CD4-positive, alpha-beta T cell (primary cell): ENCODE results near the gene SOWAHC. TPM values are rescaled to one million over a fixed set of nuclear protein-coding genes. Genes with fewer than 3 reads are reported as not detected.
A peak's percentile ranks its signal among the peaks of the same experiment; 100 is the strongest.
"Not testable (repeated sequence)": the region's sequence is repeated elsewhere in the genome, so short reads cannot be mapped to it uniquely, and the experiment has no call there.

Source experiments
- ATAC-seq: fragments of 200-7000 bp; cut with Tn5 transposase; one replicate; pipeline ENCODE4 v1.10.0; 2022; ENCODE audit warnings: mild to moderate bottlenecking; ENCODE audit not compliant: poor library complexity
- CTCF ChIA-PET: fragments of 350-600 bp; sonication (Branson Sonifier 250); formaldehyde crosslinking; loops from one replicate; lab custom pipeline; 2021; ENCODE audit warnings: antibody characterized with exemption, inconsistent platforms; lab: Charles Lee
- POLR2A ChIA-PET: fragments of 350-600 bp; sonication (Branson Sonifier 250); formaldehyde crosslinking; loops from one replicate; lab custom pipeline; 2021; ENCODE audit warnings: antibody characterized with exemption, inconsistent platforms; lab: Charles Lee
- DNase-seq, 14 experiments: peaks; one replicate each; pipeline ENCODE4 v3.0.0-alpha.2; 2013 to 2020; ENCODE audit warnings: mixed read lengths in 2 of 14
- H3K27ac ChIP-seq, 2 donors: one replicate each; pipeline versions ENCODE4 v1.5.1 to v1.7.0; 2013; ENCODE audit warnings: low read length in 2 of 2, low read depth in 1 of 2, mild to moderate bottlenecking in 1 of 2
- H3K27me3 ChIP-seq, 2 experiments: 1 replicate in 1 of 2; 2 replicates in 1 of 2; pipeline versions ENCODE4 v1.6.1 to v1.7.0; 2013; ENCODE audit warnings: low read length in 2 of 2, control low read depth in 1 of 2, mild to moderate bottlenecking in 1 of 2, moderate library complexity in 1 of 2; ENCODE audit not compliant: insufficient read depth in 2 of 2, control insufficient read depth in 1 of 2
- H3K36me3 ChIP-seq: one replicate; pipeline ENCODE4 v1.6.1; 2013; ENCODE audit warnings: low read length, control low read depth; ENCODE audit not compliant: insufficient read depth
- H3K4me1 ChIP-seq: one replicate; pipeline ENCODE4 v1.6.1; 2013; ENCODE audit warnings: low read length, control low read depth; ENCODE audit not compliant: insufficient read depth
- H3K4me3 ChIP-seq: one replicate; pipeline ENCODE4 v1.5.1; 2013; ENCODE audit warnings: mild to moderate bottlenecking, low read length, moderate library complexity
- H3K9me3 ChIP-seq, 2 experiments: 1 replicate in 1 of 2; 2 replicates in 1 of 2; pipeline versions ENCODE4 v1.6.1 to v1.7.0; 2013; ENCODE audit warnings: low read length in 2 of 2, mild to moderate bottlenecking in 2 of 2, control low read depth in 1 of 2, moderate library complexity in 1 of 2; ENCODE audit not compliant: control insufficient read depth in 1 of 2, insufficient read depth in 1 of 2
- H3K27ac Mint-ChIP-seq: one replicate; pipeline ENCODE4 v1.8.0; 2020; ENCODE audit warnings: mixed read lengths
- H3K27me3 Mint-ChIP-seq: one replicate; pipeline ENCODE4 v1.8.0; 2021; ENCODE audit warnings: mixed read lengths
- H3K36me3 Mint-ChIP-seq: one replicate; pipeline ENCODE4 v1.8.0; 2021; ENCODE audit warnings: low read depth, mixed read lengths
- H3K4me1 Mint-ChIP-seq: one replicate; pipeline ENCODE4 v1.8.0; 2021; ENCODE audit warnings: low read depth, mixed read lengths
- H3K4me3 Mint-ChIP-seq: one replicate; pipeline ENCODE4 v1.8.0; 2020; ENCODE audit warnings: mild to moderate bottlenecking, mixed read lengths
- H3K9me3 Mint-ChIP-seq: one replicate; pipeline ENCODE4 v1.8.0; 2020; ENCODE audit warnings: mixed read lengths
- intact Hi-C, 2 experiments: fragments of 100-400 bp; cut with DNase I in 1 of 2; cut with micrococcal nuclease in 1 of 2; formaldehyde crosslinking; loops; one replicate each; pipeline versions ENCODE4 v1.15.1 to v1.9.0; 2023 to 2025; cut with DNase I, micrococcal nuclease
- total RNA-seq, 174 experiments: library from RNA in 2 of 174; stranded (reverse) in 2 of 174; gene quantifications; one replicate each; pipeline ENCODE4 v1.2.3 and lab custom pipeline; 2021 to 2026
- TF ChIP-seq, protein P1 (sequence below): fragments of 200-600 bp; IDR thresholded peaks from one replicate; pipeline ENCODE4 v1.8.0; 2022; ENCODE audit warnings: antibody characterized with exemption, mild to moderate bottlenecking

The SOWAHC gene
- total RNA-seq, 2 experiments from 2014 or later, result 1.3 to 1.6 TPM

DNA sequence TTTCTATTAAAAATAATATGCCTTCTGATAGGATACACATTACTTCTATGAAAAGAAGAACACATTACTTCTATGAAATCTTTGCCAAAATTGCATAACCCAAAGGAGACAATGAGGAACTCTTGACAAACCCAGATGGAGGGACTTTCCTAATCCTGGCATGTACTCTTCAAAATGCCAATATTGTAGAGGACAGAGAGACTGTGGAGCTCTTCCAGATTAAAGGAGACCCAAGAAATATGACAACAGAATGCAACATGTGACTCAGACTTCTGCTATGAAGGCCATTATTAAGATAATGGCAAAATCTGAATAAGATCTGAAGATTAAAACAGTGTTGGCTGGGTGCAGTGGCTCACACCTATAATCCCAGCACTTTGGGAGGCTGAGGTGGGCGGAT is 22.2 kb downstream of the SOWAHC start:
- H3K4me3 ChIP-seq, result no peak overlapping the region
- POLR2A ChIA-PET, result no interaction called here
- intact Hi-C loops, result loop anchor here in 1 of 2 experiments (2.0 kb wide), 1 partner anchor 20 kb away; no protein-coding TSS in a partner anchor
- peaks cover 0 to 2% of the 10 kb centered on the region in 2 experiments for H3K27me3 ChIP-seq
- H3K9me3 ChIP-seq, result no peaks in the 10 kb centered on the region
- no peak overlapping the region for H3K4me3 Mint-ChIP-seq
- H3K4me1 Mint-ChIP-seq, result peaks cover 5% of the 10 kb centered on the region
- H3K36me3 ChIP-seq, result no peaks in the 10 kb centered on the region
- H3K27me3 Mint-ChIP-seq, result peaks cover 4% of the 10 kb centered on the region
- CTCF ChIA-PET, result no interaction called here
- H3K4me1 ChIP-seq, result no peaks in the 10 kb centered on the region
- DNase-seq (peak in 2 of 14 experiments; percentile 49 to 53), ATAC-seq (no peak)
- H3K27ac Mint-ChIP-seq, result no peak overlapping the region
- H3K27ac ChIP-seq, result no peak overlapping the region
- TF ChIP-seq, protein P1, sequence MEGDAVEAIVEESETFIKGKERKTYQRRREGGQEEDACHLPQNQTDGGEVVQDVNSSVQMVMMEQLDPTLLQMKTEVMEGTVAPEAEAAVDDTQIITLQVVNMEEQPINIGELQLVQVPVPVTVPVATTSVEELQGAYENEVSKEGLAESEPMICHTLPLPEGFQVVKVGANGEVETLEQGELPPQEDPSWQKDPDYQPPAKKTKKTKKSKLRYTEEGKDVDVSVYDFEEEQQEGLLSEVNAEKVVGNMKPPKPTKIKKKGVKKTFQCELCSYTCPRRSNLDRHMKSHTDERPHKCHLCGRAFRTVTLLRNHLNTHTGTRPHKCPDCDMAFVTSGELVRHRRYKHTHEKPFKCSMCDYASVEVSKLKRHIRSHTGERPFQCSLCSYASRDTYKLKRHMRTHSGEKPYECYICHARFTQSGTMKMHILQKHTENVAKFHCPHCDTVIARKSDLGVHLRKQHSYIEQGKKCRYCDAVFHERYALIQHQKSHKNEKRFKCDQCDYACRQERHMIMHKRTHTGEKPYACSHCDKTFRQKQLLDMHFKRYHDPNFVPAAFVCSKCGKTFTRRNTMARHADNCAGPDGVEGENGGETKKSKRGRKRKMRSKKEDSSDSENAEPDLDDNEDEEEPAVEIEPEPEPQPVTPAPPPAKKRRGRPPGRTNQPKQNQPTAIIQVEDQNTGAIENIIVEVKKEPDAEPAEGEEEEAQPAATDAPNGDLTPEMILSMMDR, result no peak
- H3K36me3 Mint-ChIP-seq, result no peaks in the 10 kb centered on the region
- H3K9me3 Mint-ChIP-seq, result no peaks in the 10 kb centered on the region

DNA sequence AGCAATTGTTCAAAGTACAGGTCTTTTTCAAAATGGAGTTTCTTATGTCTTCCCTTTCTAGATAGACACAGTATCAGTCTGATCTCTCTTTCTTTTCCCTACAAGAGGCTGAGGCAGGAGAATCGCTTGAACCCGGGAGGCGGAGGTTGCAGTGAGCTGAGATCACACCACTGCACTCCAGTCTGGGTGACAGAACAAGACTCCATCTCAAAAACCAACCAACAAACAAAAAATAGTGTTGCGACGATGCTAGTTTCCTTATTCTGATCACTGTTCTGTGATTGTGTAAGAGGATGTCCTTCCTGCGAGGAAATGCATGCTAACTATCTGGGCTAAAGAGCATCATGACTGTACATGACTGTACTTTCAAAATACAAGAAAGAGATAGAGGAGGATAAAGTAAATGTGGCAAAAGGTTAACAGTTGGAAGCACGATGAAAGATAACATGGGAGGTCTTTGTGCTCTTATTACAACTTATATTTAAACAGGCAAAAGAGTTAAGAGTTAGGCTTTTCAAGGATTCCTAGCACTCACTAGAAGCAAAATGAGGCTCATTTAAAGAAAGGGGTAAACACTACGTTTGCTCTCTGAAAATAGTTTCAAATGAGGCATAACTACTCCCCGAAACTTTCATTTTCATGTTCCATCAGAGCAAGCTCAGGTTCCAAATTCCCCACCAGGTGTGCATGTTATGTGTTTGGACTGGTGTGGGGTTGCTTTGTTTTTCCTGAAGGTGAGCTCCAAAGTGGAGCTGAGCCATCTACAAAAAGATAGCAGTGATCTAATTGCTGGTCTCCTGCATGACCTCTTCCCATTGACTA is 23.8 kb downstream of the SOWAHC start:
- TF ChIP-seq, protein P1, result no peak
- CTCF ChIA-PET, result no interaction called here
- no peak overlapping the region for H3K27ac ChIP-seq
- H3K9me3 ChIP-seq, result no peaks in the 10 kb centered on the region
- DNase-seq (peak in 3 of 14 experiments; percentile 12 to 39 (median 24)), ATAC-seq (no peak)
- Mint-ChIP-seq H3K27ac (no peak overlapping the region), H3K36me3 (no peaks in the 10 kb centered on the region), H3K9me3 (no peaks in the 10 kb centered on the region), H3K4me1 (peaks cover 5% of the 10 kb centered on the region), H3K4me3 (no peak overlapping the region), H3K27me3 (peaks cover 4% of the 10 kb centered on the region)
- POLR2A ChIA-PET, result no interaction called here
- H3K4me1 ChIP-seq, result no peaks in the 10 kb centered on the region
- H3K4me3 ChIP-seq, result no peak overlapping the region
- intact Hi-C loops, result loop anchor here in 1 of 2 experiments (2.0 kb wide), 1 partner anchor 19 kb away; no protein-coding TSS in a partner anchor
- no peaks in the 10 kb centered on the region for H3K36me3 ChIP-seq
- H3K27me3 ChIP-seq, result no peaks in the 10 kb centered on the region

DNA sequence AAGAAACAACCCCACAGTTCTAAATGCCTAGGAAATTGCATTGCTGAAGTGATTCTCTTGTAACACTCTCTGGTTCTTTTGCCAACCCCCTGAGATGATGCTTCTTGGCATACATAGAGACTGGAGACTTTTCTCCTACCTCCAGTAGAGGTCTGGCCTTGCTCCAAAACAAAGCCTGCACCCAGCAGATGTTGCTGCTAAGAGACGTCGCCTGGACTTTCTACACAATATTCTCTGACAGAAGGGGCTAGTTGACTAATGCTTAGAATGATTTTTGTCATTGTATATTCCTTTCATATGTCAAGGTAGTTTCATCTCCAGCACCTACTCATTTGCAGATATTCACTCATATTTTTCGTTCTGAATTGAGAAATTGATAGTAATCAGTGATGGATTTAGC is 24.6 kb downstream of the SOWAHC start:
- no peak for ATAC-seq
- H3K9me3 Mint-ChIP-seq, result no peaks in the 10 kb centered on the region
- TF ChIP-seq, protein P1, result no peak
- ChIA-PET CTCF (no interaction called here), POLR2A (no interaction called here)
- Histone ChIP-seq H3K27me3 (no peaks in the 10 kb centered on the region), H3K27ac (no peak overlapping the region), H3K9me3 (no peaks in the 10 kb centered on the region), H3K4me3 (no peak overlapping the region), H3K36me3 (no peaks in the 10 kb centered on the region), H3K4me1 (no peaks in the 10 kb centered on the region)
- H3K4me1 Mint-ChIP-seq, result peaks cover 5% of the 10 kb centered on the region
- no peak for DNase-seq
- no peaks in the 10 kb centered on the region for H3K36me3 Mint-ChIP-seq
- intact Hi-C loops, result no loop called here
- H3K4me3 Mint-ChIP-seq, result no peak overlapping the region
- H3K27me3 Mint-ChIP-seq, result peaks cover 4% of the 10 kb centered on the region
- H3K27ac Mint-ChIP-seq, result no peak overlapping the region

DNA sequence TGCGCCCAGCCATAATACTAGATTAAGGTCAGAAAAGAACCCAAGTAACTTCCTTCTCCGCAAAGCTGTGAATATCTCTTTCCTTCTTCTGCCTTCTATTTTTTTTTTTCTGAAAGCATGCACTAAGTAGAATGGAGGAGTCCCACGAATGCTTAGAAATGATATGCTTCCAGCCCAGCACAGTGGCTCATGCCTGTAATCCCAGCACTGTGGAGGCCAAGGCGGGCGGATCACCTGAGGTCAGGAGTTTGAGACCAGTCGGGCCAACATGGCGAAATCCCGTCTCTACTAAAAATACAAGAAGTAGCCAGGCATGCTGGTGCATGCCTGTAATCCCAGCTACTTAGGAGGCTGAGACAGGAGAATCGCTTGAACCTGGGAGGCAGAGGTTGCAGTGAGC is 25.8 kb downstream of the SOWAHC start:
- POLR2A ChIA-PET, H3K9me3 ChIP-seq, H3K9me3 Mint-ChIP-seq: not testable (repeated sequence)

More for the DNA sequence above, 25.8 kb downstream of the SOWAHC start:
- H3K27ac Mint-ChIP-seq, H3K4me3 Mint-ChIP-seq, H3K4me1 Mint-ChIP-seq, H3K36me3 ChIP-seq, H3K4me1 ChIP-seq, DNase-seq, ATAC-seq, H3K4me3 ChIP-seq, H3K27ac ChIP-seq, intact Hi-C loops, H3K36me3 Mint-ChIP-seq, H3K27me3 ChIP-seq, H3K27me3 Mint-ChIP-seq, CTCF ChIA-PET: not testable (repeated sequence)
